T-helper 22 cell (primary cell): Measurements from ENCODE around the gene NID1.
A peak's percentile ranks its signal among the peaks of the same experiment; 100 is the strongest.

Experiments used
- DNase-seq: peaks from one replicate; pipeline ENCODE4 v3.0.0-alpha.2; 2020; ENCODE audit warnings: low read depth

NID1 gene

GRCh38 chr1:236066828-236067386, 2.0 kb upstream of the NID1 start:
- DNase-seq, result peak; percentile 48

GRCh38 chr1:236066054-236066453, 1.2 kb upstream of the NID1 start:
- no peak for DNase-seq

- no peak for DNase-seq
Measured at GRCh38 chr1:236065509-236066005, 667 bp upstream of the NID1 start.

GRCh38 chr1:236063919-236064673, 794 bp downstream of the NID1 start:
- DNase-seq, result no peak

- no peak for DNase-seq
Measured at GRCh38 chr1:236063551-236063918, 1.4 kb downstream of the NID1 start.

GRCh38 chr1:236060286-236060685, 4.6 kb downstream of the NID1 start:
- no peak for DNase-seq

- DNase-seq, result no peak
Measured at GRCh38 chr1:236059011-236059410, 5.9 kb downstream of the NID1 start.

- no peak for DNase-seq
Measured at GRCh38 chr1:236058141-236058934, 6.6 kb downstream of the NID1 start.

GRCh38 chr1:236057546-236057945, 7.3 kb downstream of the NID1 start:
- DNase-seq, result no peak

GRCh38 chr1:236052232-236052993, 12.5 kb downstream of the NID1 start:
- DNase-seq, result no peak

GRCh38 chr1:236051242-236051791, 13.6 kb downstream of the NID1 start:
- DNase-seq, result no peak

GRCh38 chr1:236045771-236046170, 19.1 kb downstream of the NID1 start:
- no peak for DNase-seq

GRCh38 chr1:236044341-236044740, 20.5 kb downstream of the NID1 start:
- no peak for DNase-seq

GRCh38 chr1:236041631-236042618, 23.0 kb downstream of the NID1 start:
- no peak for DNase-seq

- DNase-seq, result no peak
Measured at GRCh38 chr1:236039740-236040685, 24.9 kb downstream of the NID1 start.

- no peak for DNase-seq
Measured at GRCh38 chr1:236038034-236038433, 26.9 kb downstream of the NID1 start.

GRCh38 chr1:236035681-236036101, 29.2 kb downstream of the NID1 start:
- DNase-seq, result no peak

- no peak for DNase-seq
Measured at GRCh38 chr1:236033336-236033735, 31.6 kb downstream of the NID1 start.

- DNase-seq, result no peak
Measured at GRCh38 chr1:236030534-236030933, 34.4 kb downstream of the NID1 start.
